NCI-H748 (cell line): ENCODE results near the gene FAM151A.

Experiments
- DNase-seq: peaks from one replicate; lab custom pipeline; 2025; ENCODE audit not compliant: unreplicated experiment; lab: John Stamatoyannopoulos, UW

The FAM151A gene

GRCh38 chr1:54581621-54582035 is 41.7 kb downstream of the FAM151A start:
- DNase-seq = no peak

- DNase-seq = no peak
Measured at GRCh38 chr1:54580856-54581550, 42.3 kb downstream of the FAM151A start.

- DNase-seq = no peak
Measured at GRCh38 chr1:54579337-54579781, 44.0 kb downstream of the FAM151A start.

- peak; percentile 19 for DNase-seq
Measured at GRCh38 chr1:54577612-54578011, 45.7 kb downstream of the FAM151A start.

GRCh38 chr1:54575605-54576290 is 47.6 kb downstream of the FAM151A start:
- DNase-seq = no peak

- no peak for DNase-seq
Measured at GRCh38 chr1:54575161-54575560, 48.2 kb downstream of the FAM151A start.

GRCh38 chr1:54574158-54574778 is 49.1 kb downstream of the FAM151A start:
- DNase-seq = no peak

- DNase-seq = no peak
Measured at GRCh38 chr1:54572542-54572850, 50.8 kb downstream of the FAM151A start.

GRCh38 chr1:54571803-54572541 is 51.4 kb downstream of the FAM151A start:
- peak; percentile 28 for DNase-seq

GRCh38 chr1:54571326-54571725 is 52.0 kb downstream of the FAM151A start:
- peak; percentile 24 for DNase-seq

- DNase-seq = no peak
Measured at GRCh38 chr1:54570161-54570560, 53.2 kb downstream of the FAM151A start.

- DNase-seq = peak; percentile 88
Measured at GRCh38 chr1:54569339-54569738, 54.0 kb downstream of the FAM151A start.

- DNase-seq = no peak
Measured at GRCh38 chr1:54567961-54568360, 55.4 kb downstream of the FAM151A start.

GRCh38 chr1:54566438-54567141 is 56.7 kb downstream of the FAM151A start:
- no peak for DNase-seq

- no peak for DNase-seq
Measured at GRCh38 chr1:54565113-54565501, 58.2 kb downstream of the FAM151A start.

- DNase-seq = peak; percentile 95
Measured at GRCh38 chr1:54564312-54565112, 58.8 kb downstream of the FAM151A start.

GRCh38 chr1:54559771-54560231 is 63.5 kb downstream of the FAM151A start:
- DNase-seq = no peak
